H9 (cell line): ENCODE data around the gene AQP9. TPM values are rescaled to one million over a fixed set of nuclear protein-coding genes. Genes with fewer than 3 reads are reported as not detected.

Source experiments
- DNase-seq: peaks from one replicate; pipeline ENCODE4 v3.0.0-alpha.2; 2017
- H2AFZ ChIP-seq: one replicate; pipeline ENCODE4 v1.6.1; 2013; ENCODE audit warnings: mild to moderate bottlenecking, low read length, control low read depth, moderate library complexity
- H2AK5ac ChIP-seq: 2 replicates; pipeline ENCODE4 v1.6.1; 2013; ENCODE audit warnings: low read length, control low read depth, mixed read lengths; ENCODE audit not compliant: insufficient read length
- H2BK120ac ChIP-seq: one replicate; pipeline ENCODE4 v1.6.1; 2013; ENCODE audit warnings: low read depth, mild to moderate bottlenecking, low read length, control low read depth, inconsistent platforms; ENCODE audit not compliant: poor library complexity, severe bottlenecking
- H2BK12ac ChIP-seq: 2 replicates; pipeline ENCODE4 v1.6.1; 2013; ENCODE audit warnings: low read length, control low read depth, mixed read lengths, low read depth; ENCODE audit not compliant: insufficient read length
- H2BK15ac ChIP-seq: 2 replicates; pipeline ENCODE4 v1.6.1; 2013; ENCODE audit warnings: low read depth, low read length, control low read depth
- H2BK20ac ChIP-seq: one replicate; pipeline ENCODE4 v1.6.1; 2013; ENCODE audit warnings: low read depth, mild to moderate bottlenecking, low read length, control low read depth, inconsistent platforms; ENCODE audit not compliant: poor library complexity, severe bottlenecking
- H2BK5ac ChIP-seq: 2 replicates; pipeline ENCODE4 v1.6.1; 2013; ENCODE audit warnings: low read length, control low read depth, mixed read lengths; ENCODE audit not compliant: insufficient read length
- H3K14ac ChIP-seq: 2 replicates; pipeline ENCODE4 v1.6.1; 2013; ENCODE audit warnings: low read length, control low read depth; ENCODE audit not compliant: insufficient read depth
- H3K18ac ChIP-seq: 2 replicates; pipeline ENCODE4 v1.6.1; 2013; ENCODE audit warnings: low read depth, mild to moderate bottlenecking, mixed read lengths, low read length, control low read depth; ENCODE audit not compliant: insufficient read length
- H3K23ac ChIP-seq: 2 replicates; pipeline ENCODE4 v1.6.1; 2013; ENCODE audit warnings: low read length, control low read depth, mixed read lengths, low read depth; ENCODE audit not compliant: insufficient read length
- H3K23me2 ChIP-seq: 2 replicates; pipeline ENCODE4 v1.6.1; 2013; ENCODE audit warnings: low read depth, mild to moderate bottlenecking, mixed read lengths, low read length, control low read depth; ENCODE audit not compliant: insufficient read length, poor library complexity, severe bottlenecking
- H3K27ac ChIP-seq: 2 replicates; pipeline ENCODE4 v1.5.1; 2013; ENCODE audit warnings: low read length, control low read depth, mixed read lengths, low read depth; ENCODE audit not compliant: insufficient read length
- H3K27me3 ChIP-seq: 2 replicates; pipeline ENCODE4 v1.6.1; 2013; ENCODE audit warnings: low read length, control low read depth, inconsistent platforms; ENCODE audit not compliant: insufficient read depth
- H3K4ac ChIP-seq: 2 replicates; pipeline ENCODE4 v1.6.1; 2013; ENCODE audit warnings: low read depth, mild to moderate bottlenecking, control low read depth, inconsistent platforms, low read length, moderate library complexity
- H3K4me1 ChIP-seq: 2 replicates; pipeline ENCODE4 v1.6.1; 2013; ENCODE audit warnings: low read length, control low read depth, inconsistent platforms; ENCODE audit not compliant: insufficient read depth
- H3K4me2 ChIP-seq: 2 replicates; pipeline ENCODE4 v1.6.1; 2013; ENCODE audit warnings: low read length, control low read depth, mixed read lengths; ENCODE audit not compliant: insufficient read length, insufficient read depth
- H3K56ac ChIP-seq: 2 replicates; pipeline ENCODE4 v1.6.1; 2013; ENCODE audit warnings: low read depth, mild to moderate bottlenecking, mixed read lengths, low read length, control low read depth; ENCODE audit not compliant: insufficient read length
- H3K79me1 ChIP-seq: 2 replicates; pipeline ENCODE4 v1.6.1; 2013; ENCODE audit warnings: low read depth, mild to moderate bottlenecking, moderate library complexity, low read length, control low read depth, inconsistent platforms; ENCODE audit not compliant: insufficient read depth, poor library complexity, severe bottlenecking
- H3K79me2 ChIP-seq: 2 replicates; pipeline ENCODE4 v1.6.1; 2013; ENCODE audit warnings: low read length, control low read depth, inconsistent platforms; ENCODE audit not compliant: insufficient read depth
- H3K9ac ChIP-seq: 2 replicates; pipeline ENCODE4 v1.6.1; 2013; ENCODE audit warnings: low read length, control low read depth, mixed read lengths; ENCODE audit not compliant: insufficient read length; ENCODE audit errors: extremely low read depth
- H3K9me3 ChIP-seq: one replicate; pipeline ENCODE4 v1.6.1; 2013; ENCODE audit warnings: low read depth, low read length, inconsistent platforms; ENCODE audit not compliant: control insufficient read depth
- H3T11ph ChIP-seq: one replicate; pipeline ENCODE4 v1.6.1; 2013; ENCODE audit warnings: mild to moderate bottlenecking, low read length, control low read depth, inconsistent platforms
- H4K20me1 ChIP-seq: one replicate; pipeline ENCODE4 v1.6.1; 2013; ENCODE audit not compliant: control insufficient read depth, insufficient read length, insufficient read depth
- H4K5ac ChIP-seq: 2 replicates; pipeline ENCODE4 v1.6.1; 2013; ENCODE audit warnings: low read depth, mild to moderate bottlenecking, mixed read lengths, low read length, control low read depth; ENCODE audit not compliant: insufficient read length
- H4K8ac ChIP-seq: replicated peaks from 2 replicates; pipeline ENCODE4 v1.6.1; 2013; ENCODE audit warnings: low read length, control low read depth, mixed read lengths, low read depth; ENCODE audit not compliant: insufficient read length
- H4K91ac ChIP-seq: 2 replicates; pipeline ENCODE4 v1.6.1; 2013; ENCODE audit warnings: low read depth, mild to moderate bottlenecking, moderate library complexity, mixed read lengths, low read length, control low read depth; ENCODE audit not compliant: insufficient read length
- H3K27ac Mint-ChIP-seq, 3 experiments: 2 replicates in 2 of 3; 3 replicates in 1 of 3; pipeline ENCODE4 v1.8.0; 2020 to 2021; ENCODE audit warnings: mixed read lengths in 3 of 3, mild to moderate bottlenecking in 1 of 3, moderate library complexity in 1 of 3
- H3K27me3 Mint-ChIP-seq: 2 replicates; pipeline ENCODE4 v1.8.0; 2021; ENCODE audit warnings: low read depth, mild to moderate bottlenecking, moderate library complexity, mixed read lengths
- H3K36me3 Mint-ChIP-seq, 3 experiments: 2 replicates in 2 of 3; 3 replicates in 1 of 3; pipeline ENCODE4 v1.8.0; 2020 to 2021; ENCODE audit warnings: low read depth in 3 of 3, mixed read lengths in 3 of 3; ENCODE audit not compliant: insufficient read depth in 1 of 3
- H3K4me1 Mint-ChIP-seq, 2 experiments: 2 replicates each; pipeline ENCODE4 v1.8.0; 2020; ENCODE audit warnings: mixed read lengths in 2 of 2
- H3K4me3 Mint-ChIP-seq, 2 experiments: 2 replicates in 1 of 2; 3 replicates in 1 of 2; pipeline ENCODE4 v1.8.0; 2020 to 2021; ENCODE audit warnings: mild to moderate bottlenecking in 2 of 2, mixed read lengths in 2 of 2, moderate library complexity in 1 of 2
- H3K9me3 Mint-ChIP-seq, 2 experiments: 2 replicates in 1 of 2; 3 replicates in 1 of 2; pipeline ENCODE4 v1.8.0; 2020; ENCODE audit warnings: mild to moderate bottlenecking in 2 of 2, mixed read lengths in 2 of 2, moderate library complexity in 1 of 2
- CTCF ChIP-seq: fragments of 200-600 bp; sonication (generic); conservative IDR thresholded peaks from 3 replicates; pipeline ENCODE4 v1.8.0; 2021; ENCODE audit warnings: antibody characterized with exemption, mild to moderate bottlenecking
- WGBS: extraction: QIAGEN DNeasy Blood & Tissue Kit; methylation state at CpG from one replicate; pipeline ENCODE4 v1.1.7; 2013; ENCODE audit warnings: missing lambda C conversion rate, low lambda C conversion rate, mixed read lengths; ENCODE audit not compliant: insufficient read length; ENCODE audit errors: extremely low coverage; 5-methylcytosine and 5-hydroxymethylcytosine counted together
- total RNA-seq: library from RNA; stranded (reverse); gene quantifications from 2 replicates; pipeline ENCODE4 v1.2.1, GENCODE V29; 2021

AQP9 gene
- total RNA-seq, 1 experiment from 2014 or later = not detected

- DNase-seq = no peak
- Mint-ChIP-seq H3K4me1 (no peaks in the 10 kb centered on the region), H3K27ac (no peak overlapping the region), H3K36me3 (no peaks in the 10 kb centered on the region), H3K4me3 (no peak overlapping the region), H3K9me3 (no peaks in the 10 kb centered on the region), H3K27me3 (no peaks in the 10 kb centered on the region)
- Histone ChIP-seq H4K91ac (no peak overlapping the region), H3K4me2 (no peak overlapping the region), H2BK20ac (no peak overlapping the region), H3K56ac (no peak overlapping the region), H4K20me1 (no peaks in the 10 kb centered on the region), H3K27me3 (no peaks in the 10 kb centered on the region), H3K27ac (no peak overlapping the region), H3K79me1 (no peaks in the 10 kb centered on the region), H3K9me3 (no peaks in the 10 kb centered on the region), H4K8ac (no peak overlapping the region), H3K14ac (no peak overlapping the region), H3K4ac (no peak overlapping the region), H3K23ac (no peak overlapping the region), H3K79me2 (no peaks in the 10 kb centered on the region), H3K9ac (no peak overlapping the region), H4K5ac (no peak overlapping the region), H2BK15ac (no peak overlapping the region), H3K18ac (no peak overlapping the region), H2BK120ac (no peak overlapping the region), H2AK5ac (no peak overlapping the region), H3T11ph (no peak overlapping the region), H2BK5ac (no peak overlapping the region), H3K23me2 (no peaks in the 10 kb centered on the region), H2AFZ (no peak overlapping the region), H3K4me1 (no peaks in the 10 kb centered on the region), H2BK12ac (no peak overlapping the region)
- no peak for TF ChIP-seq CTCF
- no CpG with 5 or more reads among the region's 1 CpG for WGBS
Measured at GRCh38 chr15:58178668-58179067, 40.5 kb downstream of the AQP9 start.
